Germinal center (tissue), 1 donor: Measurements from ENCODE around the gene MARCHF10.

Experiments
- DNase-seq: peaks from one replicate; pipeline ENCODE4 v3.0.0; 2012; ENCODE audit warnings: mixed read lengths, low spot score

Gene MARCHF10

GRCh38 chr17:62753562-62753961, 54.6 kb downstream of the MARCHF10 start:
- no peak for DNase-seq

- DNase-seq = no peak
Measured at GRCh38 chr17:62751060-62751691, 56.9 kb downstream of the MARCHF10 start.

DNA sequence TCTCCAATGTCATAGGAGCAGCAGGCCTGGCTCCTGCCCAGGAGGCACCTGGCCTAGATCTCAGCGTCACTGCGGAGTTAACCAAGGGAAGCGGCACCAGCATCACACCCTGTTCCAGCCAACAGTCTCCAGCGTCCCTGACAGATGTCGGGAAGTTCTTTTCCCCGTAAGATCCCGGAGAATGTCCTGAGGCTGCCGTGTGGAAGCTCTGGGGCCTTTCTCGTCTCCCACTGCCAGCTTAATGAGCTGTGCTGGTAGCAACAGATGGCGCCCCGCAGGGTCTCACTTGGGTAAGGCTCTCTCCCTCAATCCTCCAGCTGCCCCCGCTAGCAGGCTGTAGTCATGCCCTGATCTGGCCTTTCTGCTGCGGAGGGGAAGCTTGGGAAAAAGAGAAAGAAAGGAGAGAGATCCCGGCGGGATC, 57.5 kb downstream of the MARCHF10 start:
- no peak for DNase-seq

- no peak for DNase-seq
Measured at GRCh38 chr17:62749926-62750325, 58.2 kb downstream of the MARCHF10 start.

GRCh38 chr17:62746941-62747340, 61.2 kb downstream of the MARCHF10 start:
- DNase-seq = no peak

GRCh38 chr17:62745806-62746205, 62.3 kb downstream of the MARCHF10 start:
- no peak for DNase-seq

GRCh38 chr17:62744259-62744658, 63.9 kb downstream of the MARCHF10 start:
- no peak for DNase-seq

DNA sequence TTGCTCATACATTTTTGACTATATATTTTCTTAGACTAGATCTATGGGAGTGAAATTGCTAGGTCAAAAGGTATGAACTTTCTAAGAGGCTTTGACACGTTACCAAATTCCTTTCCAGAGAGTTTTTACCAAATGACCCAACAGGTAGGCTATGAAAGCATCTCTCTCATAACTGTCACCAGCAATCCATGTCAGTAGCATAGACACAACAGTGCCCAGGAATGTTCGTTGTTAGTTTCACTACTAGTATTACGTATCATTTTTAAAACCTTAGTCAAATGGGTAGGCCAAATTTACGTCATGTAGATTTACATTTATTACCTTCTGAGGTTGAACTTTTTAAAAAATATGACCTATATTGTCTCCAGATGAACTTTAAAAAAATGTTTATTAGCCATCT, 66.8 kb downstream of the MARCHF10 start:
- no peak for DNase-seq

DNA sequence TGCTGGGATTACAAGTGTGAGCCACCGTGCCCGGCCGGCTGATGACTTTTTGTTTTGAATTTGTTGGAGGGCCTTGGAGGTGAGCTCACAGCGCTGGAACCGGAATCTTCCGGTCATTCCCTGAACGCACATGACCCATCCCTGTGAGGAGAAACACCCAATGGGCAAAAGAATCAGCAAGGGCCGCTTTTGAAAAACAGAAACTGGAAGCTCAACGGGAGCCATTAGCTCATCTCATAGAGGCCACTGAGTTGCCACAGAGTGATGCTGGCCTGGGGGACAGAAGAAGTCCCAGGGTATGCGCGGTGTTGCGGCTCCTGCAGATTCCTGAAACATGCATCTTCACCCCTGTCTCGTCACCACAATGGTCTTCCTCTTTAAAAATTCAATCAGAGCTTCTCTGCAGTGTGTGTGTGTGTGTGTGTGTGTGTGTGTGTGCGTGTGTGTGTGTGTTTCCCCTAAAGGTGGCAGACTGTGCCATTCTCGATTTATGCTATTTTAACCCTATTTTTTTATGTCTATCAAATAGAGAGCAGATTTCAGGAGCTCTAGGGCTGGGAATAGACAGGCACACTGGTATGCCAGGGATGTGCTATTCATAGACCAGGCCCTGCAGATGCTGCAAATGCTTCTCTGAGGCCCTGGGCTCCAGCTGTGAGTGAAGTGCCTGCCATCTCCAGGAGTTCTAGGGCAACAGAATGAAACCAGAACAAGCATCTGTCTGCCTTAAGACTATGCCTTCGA, 68.3 kb downstream of the MARCHF10 start:
- DNase-seq = no peak

GRCh38 chr17:62738281-62738680, 69.8 kb downstream of the MARCHF10 start:
- no peak for DNase-seq

GRCh38 chr17:62737513-62737912, 70.6 kb downstream of the MARCHF10 start:
- DNase-seq = no peak

GRCh38 chr17:62735044-62735651, 73.0 kb downstream of the MARCHF10 start:
- DNase-seq = no peak

- no peak for DNase-seq
Measured at GRCh38 chr17:62732125-62732524, 76.0 kb downstream of the MARCHF10 start.

- no peak for DNase-seq
Measured at GRCh38 chr17:62727916-62728672, 80.0 kb downstream of the MARCHF10 start.

- no peak for DNase-seq
Measured at GRCh38 chr17:62725791-62726249, 82.3 kb downstream of the MARCHF10 start.

DNA sequence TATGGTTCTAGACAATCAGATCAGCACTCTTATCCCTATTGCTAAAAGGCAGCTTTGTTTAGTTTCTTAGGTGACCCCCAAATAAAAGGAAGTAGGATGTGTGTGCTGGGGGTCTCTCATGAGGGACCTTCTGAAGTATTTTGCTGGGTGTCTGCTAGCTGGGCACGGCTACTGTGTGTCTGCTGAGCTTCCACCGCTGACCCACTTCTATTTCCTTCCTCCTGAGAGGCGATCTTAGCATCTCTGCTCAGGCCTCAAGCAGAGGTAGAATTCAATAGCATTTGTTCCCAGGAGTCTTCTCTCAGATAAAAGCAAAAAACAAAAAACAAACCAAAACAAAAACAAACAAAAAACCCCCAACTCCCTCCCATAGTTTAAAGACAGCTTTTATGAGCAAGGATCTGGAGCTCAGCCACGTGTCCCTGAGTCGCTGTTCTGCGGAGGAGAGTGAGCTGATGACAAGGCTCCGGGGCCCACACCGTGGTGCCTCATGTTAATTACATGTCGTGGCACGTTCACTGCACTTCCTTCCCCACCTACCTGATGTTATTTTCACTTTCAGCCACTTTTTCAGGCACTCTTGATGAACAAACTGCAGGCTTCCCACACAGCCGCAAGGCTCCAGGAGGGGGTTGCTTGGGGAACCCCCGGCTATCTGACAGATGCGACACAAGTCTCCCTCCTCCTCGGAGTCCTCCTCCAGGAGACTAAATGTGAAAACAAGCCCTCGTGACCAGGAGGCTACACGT, 83.5 kb downstream of the MARCHF10 start:
- DNase-seq = peak; percentile 68

- no peak for DNase-seq
Measured at GRCh38 chr17:62723842-62724241, 84.3 kb downstream of the MARCHF10 start.

GRCh38 chr17:62722625-62723024, 85.5 kb downstream of the MARCHF10 start:
- no peak for DNase-seq

DNA sequence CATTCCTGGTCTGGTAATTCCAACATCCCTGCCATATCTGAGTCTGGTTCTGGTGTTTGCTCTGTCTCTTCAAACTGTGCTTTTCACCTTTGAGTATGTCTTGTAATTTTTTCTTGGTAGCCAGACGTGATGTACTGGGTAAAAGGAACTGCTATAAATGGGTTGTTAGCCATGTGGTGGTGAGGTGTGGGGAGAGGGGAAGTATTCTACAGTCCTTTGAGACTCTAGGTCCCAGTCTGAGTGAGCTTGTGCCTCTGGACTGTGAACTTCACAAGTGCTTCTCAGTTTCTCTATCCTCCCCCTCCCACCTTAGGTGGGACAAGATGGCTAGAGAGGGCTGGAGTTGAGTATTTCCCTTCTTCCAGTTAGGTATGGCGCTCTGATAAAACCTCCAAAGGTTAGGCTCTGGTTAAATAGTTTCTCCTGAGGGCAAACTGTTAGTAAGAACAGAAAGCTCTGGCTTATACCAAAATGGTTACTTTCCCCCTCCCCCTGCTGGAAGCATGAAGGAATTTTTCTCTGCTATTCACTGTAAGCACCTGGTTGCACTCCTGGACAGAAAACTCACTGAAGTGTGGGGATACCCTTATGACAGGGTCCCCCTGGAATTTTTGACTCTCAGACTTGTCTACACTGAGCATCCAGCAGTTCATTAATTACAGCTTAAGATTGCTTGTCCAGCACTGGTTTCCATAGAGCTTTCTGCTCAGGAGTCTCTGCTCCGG, 87.8 kb downstream of the MARCHF10 start:
- DNase-seq = no peak

- DNase-seq = no peak
Measured at GRCh38 chr17:62719586-62719985, 88.5 kb downstream of the MARCHF10 start.

DNA sequence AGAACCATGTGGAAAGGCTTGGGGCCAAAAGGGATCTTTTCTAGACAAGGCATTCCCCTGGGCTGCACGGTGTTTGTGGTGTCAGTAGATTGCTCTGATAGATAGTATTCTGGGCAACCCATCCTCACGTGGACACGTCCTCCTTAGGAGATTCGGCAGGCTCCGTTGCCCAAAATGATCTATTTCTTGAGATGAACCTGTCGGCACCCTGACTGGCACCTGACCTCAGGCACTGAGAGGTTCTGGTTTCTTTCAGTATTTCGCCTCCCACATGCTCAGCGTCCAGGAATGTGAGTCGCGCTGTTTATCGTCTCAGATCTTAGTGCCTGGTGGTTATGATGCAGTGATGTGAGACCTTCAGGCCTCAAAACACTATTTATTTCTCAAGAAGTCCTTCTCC, 89.7 kb downstream of the MARCHF10 start:
- no peak for DNase-seq
